Stimulated activated CD4-positive, alpha-beta T cell treated with anti-CD3 and anti-CD28 coated beads, Interleukin-4, amount 100 ng/mL, for 48 hours (primary cell): ENCODE measurements around the gene NOL7.

Experiments
- DNase-seq, 2 donors: peaks; one replicate each; pipeline ENCODE4 v3.0.0-alpha.2; 2020; ENCODE audit warnings: low read depth in 2 of 2

Gene NOL7

DNA sequence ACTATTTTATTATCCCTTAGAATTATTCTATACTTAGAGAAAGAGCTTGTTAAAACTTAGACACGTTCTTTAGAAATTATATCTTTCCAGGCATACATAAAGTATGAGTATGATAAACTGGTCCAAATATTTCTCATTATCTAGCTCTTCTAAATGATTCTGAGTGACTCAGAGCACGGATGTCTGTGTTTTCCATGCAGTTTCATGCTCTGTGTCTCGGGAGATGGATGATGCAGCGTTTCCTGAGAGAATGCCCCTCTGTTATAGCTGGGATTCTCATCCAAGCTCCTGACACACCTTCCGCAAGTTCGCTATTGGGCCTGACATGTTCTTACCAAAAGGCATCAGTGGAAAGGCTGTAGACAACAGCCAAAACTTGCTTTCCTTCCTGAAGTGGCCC, 21.4 kb upstream of the NOL7 start:
- no peak for DNase-seq

DNA sequence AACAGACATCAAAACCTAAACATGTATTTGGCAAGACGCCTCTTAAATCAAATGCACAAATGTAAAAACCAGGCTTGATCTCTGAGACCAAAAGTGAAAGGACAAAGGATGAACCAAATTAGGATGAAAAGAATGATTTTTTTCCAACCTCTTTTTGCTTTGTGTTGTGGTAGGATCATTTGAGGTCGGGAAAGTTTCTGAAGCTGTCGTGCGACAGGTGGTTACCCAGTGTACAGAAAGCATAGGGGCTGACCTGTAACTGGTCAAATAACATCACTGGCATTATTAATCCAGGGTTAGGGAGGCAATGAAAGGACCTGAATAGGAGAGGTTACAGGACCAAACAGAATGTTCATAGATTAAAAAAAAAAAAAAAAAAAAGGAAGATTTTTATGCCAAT, 18.1 kb upstream of the NOL7 start:
- DNase-seq: no peak

DNA sequence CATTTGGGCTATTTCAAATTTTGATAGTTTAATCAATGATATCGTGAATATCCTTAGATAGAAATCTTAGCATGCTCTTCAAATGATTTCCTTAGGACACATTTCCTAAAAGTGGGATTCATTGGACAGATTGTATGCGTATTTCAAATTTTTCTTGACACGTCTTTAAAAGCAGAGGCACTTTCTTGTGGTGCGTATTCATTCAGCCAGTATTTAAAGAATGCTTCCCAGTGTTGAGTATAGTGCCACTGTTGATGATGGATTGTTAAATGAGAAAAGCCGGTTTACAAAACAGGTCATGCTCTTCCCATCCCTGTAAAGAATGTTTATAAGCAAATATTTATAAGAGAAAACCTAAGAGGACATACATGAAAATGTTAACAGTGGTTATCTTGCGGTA, 15.1 kb upstream of the NOL7 start:
- DNase-seq: no peak

DNA sequence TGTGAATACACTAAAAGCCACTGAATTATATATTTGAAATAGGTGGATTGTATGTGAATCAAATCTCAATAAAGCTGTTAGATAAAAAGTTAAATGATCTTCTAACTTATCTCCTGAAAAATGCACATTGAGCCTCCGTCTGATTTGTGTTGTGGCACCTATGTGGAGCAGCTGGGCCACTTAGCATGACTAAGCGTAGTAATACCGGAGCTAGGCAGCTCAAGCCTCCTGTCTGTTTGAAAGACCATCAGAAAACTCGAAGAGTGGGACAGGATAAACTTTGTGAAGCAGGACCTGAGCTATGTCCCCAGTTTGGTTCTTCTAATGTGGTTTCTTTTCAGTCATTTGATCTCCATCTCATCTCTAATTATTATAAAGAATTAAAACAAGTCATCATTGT, 11.0 kb upstream of the NOL7 start:
- no peak for DNase-seq

DNA sequence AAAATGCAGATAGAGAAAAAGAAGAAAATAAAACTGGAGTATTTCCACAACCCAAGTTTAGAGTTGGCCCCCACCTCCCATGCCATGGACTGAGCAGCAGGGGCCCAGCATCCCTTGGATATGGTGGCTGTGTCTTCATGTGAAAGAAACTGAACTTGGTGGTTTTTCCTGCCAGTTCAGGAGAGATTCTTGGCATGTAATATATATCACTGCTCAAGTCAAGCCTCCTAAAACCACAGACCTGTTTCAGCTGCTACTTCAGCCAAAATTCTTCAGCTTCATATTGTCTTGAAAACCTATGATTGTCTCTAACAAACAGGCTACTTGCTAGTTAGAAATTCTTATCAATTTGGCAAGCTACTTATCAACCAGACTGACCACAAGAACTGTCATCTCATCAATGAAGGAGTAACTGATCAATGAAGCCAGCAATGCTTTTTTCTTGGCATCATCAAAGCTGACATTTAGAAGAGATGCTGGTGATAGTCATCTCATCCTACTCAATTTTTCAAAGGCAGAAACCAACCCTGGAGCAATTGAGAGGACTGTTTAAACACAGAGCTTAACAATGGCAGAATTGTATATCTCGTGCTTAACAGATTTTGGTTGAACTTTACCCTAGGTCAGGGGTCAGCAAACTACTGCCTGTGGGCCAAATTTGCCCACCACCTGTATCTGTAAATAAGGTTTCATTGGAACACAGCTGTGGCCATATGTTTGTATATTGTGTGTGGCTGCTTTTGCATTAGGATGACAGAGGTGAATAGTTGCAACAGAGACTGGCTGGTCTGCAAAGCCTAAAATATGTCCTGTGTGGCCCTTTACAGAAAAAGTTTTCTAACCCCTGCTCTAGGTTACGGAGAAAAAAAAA, 10.4 kb upstream of the NOL7 start:
- DNase-seq: no peak

DNA sequence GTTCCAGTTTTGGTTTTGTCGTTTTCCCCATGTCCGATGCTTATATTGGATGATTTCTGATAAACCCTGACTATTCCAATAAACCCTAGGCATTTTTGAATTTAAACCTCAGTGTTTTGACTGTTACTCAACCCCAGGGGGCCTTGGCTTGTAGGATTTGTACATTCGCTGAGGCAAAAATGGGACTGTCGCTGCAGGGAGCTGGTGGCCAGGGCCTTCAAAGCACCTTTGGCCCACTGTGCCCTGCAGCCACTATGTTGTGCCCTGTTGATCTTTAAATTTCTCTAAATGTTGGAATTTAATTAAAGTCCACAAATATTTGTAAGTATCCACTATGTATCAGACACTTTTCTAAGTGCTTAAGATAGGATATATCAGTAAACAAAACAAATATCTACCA, 9.5 kb upstream of the NOL7 start:
- DNase-seq: no peak

DNA sequence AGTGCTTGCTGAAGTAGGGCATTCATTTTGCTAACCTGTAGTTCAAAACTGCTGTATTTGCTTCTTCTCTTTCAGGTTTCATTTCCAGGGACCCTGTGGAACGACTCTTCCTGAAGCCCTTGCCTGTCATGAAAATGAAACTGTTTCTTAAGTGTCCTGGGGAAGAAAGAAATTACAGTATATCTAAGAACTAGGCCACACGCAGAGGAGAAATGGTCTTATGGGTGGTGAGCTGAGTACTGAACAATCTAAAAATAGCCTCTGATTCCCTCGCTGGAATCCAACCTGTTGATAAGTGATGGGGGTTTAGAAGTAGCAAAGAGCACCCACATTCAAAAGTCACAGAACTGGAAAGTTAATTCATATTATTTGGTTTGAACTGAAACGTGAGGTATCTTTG, 3.4 kb upstream of the NOL7 start:
- no peak for DNase-seq

DNA sequence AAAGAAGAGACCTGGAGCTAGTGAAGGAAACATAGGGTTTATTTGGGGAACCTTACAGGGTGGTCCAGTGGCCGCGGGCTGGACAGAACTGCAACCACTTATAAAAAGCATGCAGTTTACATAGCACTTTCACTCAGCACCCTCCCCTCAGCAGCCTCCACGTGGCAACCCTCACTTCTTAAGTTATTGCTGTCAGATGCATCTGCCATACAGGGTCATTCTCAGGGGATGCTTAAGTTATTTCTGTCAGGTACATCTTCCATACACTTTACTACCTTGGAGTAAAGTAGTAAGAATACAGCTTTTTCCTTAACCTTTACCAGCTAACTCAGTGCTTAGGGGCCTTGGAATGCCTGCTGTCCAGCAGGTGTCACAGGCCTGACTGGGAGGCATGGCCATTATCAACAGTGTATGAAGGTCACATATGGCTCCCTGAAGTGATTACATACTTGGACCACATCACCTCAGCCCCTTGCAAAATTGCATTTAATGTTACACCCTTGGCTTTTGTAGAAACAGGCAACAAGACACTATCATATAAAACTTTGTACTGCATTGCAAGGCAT, 2.0 kb upstream of the NOL7 start:
- no peak for DNase-seq

DNA sequence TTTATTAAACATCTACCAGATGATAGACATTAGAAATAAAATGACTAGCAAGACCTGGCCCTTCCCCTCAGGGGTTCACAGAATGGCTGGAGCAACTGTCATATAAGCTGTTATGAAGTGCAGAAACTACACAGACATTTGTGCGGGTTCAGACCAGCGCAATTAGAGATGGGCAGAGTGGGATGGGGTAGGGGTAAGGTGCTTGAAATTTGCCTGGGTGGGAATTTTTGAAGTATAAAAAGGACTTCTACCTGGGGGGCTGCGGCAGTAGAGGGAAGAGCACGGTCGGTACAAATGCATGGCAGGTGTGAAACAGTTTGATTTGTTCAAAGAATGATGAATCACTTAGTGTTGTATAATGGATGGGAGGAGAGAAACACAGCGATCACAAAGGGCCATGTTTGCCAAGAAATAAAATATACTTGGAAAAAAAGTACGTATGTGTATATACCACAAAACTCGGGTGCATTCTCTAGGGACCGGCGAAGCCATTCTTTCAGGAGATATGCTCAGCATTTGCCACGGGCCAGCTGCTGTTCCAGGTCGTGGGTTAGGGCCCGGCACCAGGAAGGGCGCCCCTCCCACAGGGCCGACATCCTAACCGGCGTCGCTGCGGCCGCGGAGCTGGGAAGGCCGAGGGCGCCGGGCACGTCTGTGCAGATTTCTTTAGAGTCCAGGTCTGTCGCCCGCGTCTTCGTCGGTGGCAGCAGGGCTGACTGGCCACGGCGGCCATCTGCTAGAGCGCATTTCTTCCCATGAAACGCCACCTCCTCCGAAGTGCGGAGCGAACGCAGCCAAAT, 809 bp upstream of the NOL7 start:
- peak; percentile 9 to 19 for DNase-seq

DNA sequence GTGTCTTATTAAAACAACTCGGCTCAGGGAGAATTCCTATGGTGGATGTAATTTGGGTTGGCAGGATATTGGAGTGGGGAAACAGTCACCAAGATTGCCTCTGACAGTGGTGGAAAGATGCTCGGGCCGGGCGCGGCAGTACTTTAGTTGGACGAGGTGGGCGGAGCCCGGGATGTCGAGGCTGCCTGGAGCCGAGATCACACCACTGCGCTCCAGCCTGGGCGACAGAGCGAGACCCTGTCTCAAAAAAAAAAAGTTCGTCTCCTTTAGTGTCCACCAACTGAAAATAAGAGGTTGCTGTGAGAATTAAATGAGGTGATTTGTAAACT, 621 bp downstream of the NOL7 start:
- peak; percentile 26 to 28 for DNase-seq

DNA sequence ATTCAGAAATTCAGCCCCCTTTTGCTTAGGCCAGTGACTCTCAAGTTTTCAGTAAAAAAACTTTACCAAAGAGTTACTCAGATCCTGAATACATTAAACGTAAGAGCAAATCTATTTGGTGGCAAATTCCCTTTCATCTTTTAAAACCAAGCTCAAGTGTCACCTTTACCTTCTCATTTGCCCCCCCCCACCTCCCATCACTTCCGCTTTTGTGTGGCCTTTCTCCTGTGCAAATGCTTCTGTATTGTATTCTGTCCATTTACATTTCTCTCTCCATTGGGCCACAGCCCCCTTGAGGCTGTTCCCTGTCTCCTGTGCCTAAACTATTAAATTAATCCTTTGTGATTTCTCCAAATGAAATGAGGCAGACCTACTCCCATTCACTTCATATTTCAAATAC, 1.9 kb downstream of the NOL7 start:
- no peak for DNase-seq

DNA sequence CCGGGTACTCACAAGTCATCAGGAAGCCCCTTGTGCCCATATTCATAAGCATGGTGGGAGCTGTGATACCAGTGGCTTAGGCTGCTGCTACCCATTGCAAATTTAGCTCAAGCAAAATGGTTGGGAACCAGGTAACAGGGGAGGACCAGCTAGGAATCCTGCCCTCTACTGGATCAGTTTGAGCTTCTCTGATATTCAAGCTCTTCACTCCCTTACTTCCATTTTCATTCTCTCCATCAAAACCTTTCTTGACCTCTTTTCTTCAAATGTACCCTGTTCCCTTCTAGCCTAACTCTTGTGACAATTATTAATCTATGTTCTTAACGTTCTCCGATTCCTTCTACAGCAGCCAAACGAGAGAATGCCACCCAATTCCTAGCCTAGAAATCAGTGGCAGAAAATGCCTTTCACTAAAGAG, 9.7 kb downstream of the NOL7 start:
- DNase-seq: no peak

DNA sequence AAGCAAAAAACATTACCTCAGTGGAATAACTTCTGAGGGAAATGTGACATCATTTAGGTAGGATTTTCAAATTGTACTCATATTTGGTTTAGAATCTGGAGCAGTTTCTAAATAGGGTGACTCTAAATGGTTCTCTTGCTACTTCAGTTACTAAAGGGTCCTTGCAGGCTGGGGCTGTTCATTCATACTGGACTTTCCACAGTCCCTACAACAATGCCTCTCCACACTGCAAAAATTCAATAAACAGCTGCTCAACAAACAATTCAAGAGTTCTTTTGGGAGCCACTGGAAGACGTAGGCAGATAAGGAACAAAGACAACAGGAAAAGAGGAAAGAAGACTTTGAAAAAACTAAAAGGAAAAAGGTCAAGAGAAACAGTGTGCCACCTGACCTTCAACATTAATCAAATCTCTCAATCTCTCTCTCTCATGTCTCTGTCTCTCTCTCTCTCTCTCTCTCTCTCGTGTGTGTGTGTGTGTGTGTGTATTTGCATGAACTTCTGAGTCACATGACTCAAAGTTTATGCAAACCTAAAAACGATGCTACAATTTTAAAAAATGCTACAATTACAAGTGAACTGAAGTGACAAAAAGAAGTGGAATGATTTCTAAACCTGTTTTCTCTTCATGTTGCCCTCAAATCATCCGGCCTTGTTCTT, 14.5 kb downstream of the NOL7 start:
- DNase-seq: no peak

DNA sequence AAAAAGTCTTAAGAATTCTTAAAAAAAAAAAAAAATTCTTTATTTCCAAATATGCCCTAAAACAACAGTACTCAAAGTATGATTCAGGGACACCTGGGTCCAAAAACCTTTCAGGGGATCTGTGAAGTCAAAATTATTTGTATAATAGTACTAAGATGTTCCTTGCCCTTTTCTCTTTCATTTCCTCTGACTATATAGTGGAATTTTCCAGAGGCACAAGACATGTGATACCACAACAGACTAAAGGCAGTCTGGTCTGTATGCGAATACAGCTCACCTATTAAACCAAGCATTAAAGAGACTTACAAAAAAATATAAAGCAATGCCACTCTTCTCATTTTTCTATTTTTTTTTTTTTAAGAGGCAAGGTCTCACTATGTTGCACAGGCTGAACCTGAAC, 15.4 kb downstream of the NOL7 start:
- no peak for DNase-seq

DNA sequence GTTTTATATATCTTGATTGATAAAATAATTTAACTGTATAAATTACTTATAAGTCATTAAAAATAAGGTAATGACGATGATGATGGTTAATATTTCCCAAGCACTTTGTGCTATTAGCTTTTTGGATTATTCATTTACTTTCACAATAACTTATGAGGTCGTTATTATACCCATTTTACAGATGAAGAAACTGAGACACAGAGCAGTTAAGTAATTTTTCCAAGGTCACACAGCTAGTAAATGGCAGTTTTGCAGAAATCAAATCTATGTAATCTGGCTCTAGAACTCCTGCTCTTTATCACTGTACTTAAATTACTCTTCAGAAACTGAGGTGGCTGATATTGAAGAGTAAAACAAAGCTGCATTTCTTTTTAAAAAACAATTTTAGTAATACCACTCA, 18.2 kb downstream of the NOL7 start:
- DNase-seq: no peak

DNA sequence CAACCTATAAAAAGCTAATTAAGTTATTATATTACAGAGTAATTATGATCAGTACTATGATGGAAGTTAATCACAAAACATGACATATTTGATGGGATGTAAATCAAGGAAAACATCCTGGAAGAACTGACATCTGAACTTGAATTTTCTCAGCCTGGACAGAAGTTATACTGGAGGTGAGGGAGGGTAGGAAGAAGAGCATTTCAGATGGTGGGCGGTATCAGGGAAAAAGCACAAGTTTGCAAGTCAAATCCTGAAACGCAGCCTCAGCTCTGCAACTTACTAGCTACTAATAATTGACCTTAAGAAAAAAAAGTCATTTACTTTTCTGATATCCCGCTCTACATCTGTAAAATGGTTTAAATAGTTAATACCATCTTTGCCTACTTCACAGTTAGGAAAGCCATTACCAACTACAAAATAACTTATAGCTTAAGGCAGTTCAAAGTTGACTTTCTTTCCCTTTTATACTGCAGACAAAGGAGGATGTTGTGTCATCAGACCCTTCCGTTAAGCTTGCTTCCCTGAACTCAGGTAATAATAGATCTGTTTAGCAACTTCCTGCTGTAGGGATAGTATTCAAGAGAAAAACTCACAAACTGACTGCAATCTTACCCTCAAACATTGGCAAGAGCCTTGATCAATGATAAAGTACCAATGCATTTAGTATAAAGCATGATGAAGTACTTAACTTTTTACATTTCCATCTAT, 21.0 kb downstream of the NOL7 start:
- no peak for DNase-seq

DNA sequence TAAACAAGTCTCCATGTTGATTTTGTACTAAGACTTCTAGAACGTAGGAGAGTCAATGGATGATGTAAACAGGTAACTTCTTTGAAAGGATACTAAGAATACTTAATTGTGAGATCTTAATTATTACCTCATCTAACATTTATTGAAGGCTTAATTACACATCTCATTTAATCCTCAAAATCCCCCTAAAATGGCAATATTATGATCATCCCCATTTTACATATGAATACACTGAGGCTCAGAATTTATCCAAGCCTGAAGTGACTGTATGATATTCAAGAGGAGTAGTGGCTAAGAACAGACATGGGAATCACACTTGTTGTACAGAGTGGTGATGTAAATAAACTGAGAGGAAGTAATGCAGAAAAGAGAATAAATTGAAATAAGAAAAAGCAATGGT, 22.9 kb downstream of the NOL7 start:
- no peak for DNase-seq

DNA sequence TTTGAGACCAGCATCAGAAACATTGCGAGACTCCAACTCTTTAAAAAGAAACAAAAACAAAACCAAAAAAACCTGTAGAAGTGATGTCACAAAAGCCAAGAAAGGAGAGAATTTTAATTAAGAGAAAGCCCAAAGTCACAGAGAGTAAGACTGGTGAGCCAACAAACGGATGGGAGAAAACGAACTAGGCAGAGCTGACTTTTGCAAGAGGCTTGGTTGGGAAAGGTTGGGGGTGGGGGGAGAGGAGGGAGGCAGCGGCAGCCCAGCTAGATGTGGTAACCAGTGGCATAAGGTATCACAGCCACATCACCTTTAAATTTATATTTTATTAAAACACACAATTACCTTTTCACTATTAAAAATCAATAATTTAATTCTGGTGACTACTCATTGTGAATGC, 23.5 kb downstream of the NOL7 start:
- no peak for DNase-seq

DNA sequence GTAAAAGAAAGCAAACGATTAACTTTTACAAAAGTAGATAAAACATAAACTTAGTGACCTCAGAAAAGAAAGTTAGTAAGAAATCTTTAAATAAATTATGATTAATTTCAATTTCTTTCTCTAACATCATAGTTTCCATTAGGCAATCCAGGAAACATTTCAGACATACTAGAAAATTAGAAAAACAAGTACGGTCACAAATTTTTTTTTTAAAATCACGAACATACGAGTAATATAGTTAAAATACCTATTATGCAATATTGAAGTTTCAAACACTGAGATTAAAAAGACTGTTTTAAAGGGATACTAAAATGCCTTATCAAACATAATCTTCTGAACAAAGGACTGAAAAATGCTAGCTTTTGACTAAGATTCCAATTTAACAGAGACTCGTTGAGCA, 26.2 kb downstream of the NOL7 start:
- no peak for DNase-seq

DNA sequence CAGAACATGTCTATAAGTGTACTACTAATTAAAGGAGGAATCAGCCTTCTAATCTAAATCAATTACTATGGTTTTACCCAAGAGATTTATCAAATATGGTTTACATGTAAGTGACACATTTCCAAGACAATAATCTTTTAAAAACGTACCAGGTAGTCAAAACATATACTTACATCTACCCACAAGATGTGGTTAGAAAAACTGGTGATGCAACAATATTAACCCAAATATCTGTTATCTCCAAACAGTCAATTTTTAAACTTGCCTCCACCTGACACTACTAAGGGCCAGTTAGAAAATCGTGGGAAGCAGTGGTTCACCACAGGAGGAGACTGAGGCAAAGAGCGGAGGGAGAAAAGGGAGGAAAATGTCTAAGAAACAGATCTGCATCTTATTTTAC, 28.0 kb downstream of the NOL7 start:
- no peak for DNase-seq

DNA sequence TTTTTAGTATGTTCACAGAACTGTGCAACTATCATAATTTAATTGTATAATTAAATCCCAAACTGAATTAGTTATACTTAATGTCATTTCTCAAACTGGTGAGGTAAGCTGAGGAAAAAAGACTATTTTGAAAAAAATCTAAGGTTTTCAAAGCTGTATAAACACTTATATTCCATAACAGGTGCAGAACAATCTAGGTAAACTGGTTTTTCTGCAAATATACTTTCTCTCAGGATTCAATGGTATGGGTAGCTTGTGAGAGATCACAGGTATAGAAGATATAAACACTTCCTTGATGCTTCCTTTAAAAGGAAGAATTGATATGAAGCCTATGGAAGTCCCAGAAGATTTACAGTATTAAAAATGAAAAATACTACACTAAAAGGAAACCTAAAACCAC, 33.7 kb downstream of the NOL7 start:
- no peak for DNase-seq

DNA sequence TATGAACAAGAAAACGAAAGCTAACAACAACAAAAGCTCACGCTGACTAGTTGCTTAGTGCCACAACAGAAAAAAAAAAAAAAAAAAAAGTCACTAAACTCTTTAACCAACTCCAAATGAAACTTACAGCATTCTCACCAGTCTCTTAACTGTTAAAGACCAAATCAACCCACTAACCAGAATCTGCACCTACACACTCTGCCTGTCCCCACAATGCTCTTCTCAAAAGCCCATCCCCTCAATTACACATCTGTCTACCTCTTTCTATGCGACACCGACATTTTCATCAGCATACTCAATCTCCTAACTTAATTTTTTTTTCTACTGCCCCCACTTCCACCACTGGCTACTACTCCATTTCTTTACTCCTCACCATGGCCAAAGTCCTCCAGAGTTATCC, 34.3 kb downstream of the NOL7 start:
- DNase-seq: no peak
